ENCODE measurements around the gene COL6A1.

Gene COL6A1

GRCh38 chr21:45937721-45938452, 43.7 kb upstream of the COL6A1 start:
- H3K27me3 ChIP-seq (ENCODE audit: control insufficient read depth, low read length): no peaks in the 10 kb centered on the region
- no peak for TF ChIP-seq CTCF (IDR thresholded peaks at IDR 0.05; ENCODE audit: low read depth, low read length, poor library complexity, severe bottlenecking)
- TF ChIP-seq EZH2phosphoT487 (IDR thresholded peaks at IDR 0.05; ENCODE audit: borderline replicate concordance, low read length): no peak
- no peak overlapping the region for H3K27ac ChIP-seq (ENCODE audit: low read depth, low read length)
- no peaks in the 10 kb centered on the region for H3K9me2 ChIP-seq (replicated peaks; ENCODE audit: control insufficient read depth, low read length)
- no peaks in the 10 kb centered on the region for H3K79me2 ChIP-seq (ENCODE audit: control insufficient read depth, low read length)
- no peaks in the 10 kb centered on the region for H3K36me3 ChIP-seq (ENCODE audit: control insufficient read depth, low read length)
- no peak overlapping the region for H3K4me2 ChIP-seq (ENCODE audit: low read length)
- no peaks in the 10 kb centered on the region for H3K9me3 ChIP-seq (ENCODE audit: control insufficient read depth, insufficient read depth, low read length)
- no peak overlapping the region for H3K4me3 ChIP-seq (ENCODE audit: low read length)
- no peaks in the 10 kb centered on the region for H3F3A ChIP-seq (ENCODE audit: control insufficient read depth, insufficient read depth)
- H4K20me1 ChIP-seq (ENCODE audit: control insufficient read depth, insufficient read depth, low read depth, low read length): no peaks in the 10 kb centered on the region
- H3K4me1 ChIP-seq (ENCODE audit: control insufficient read depth, low read length): no peaks in the 10 kb centered on the region

- Histone ChIP-seq H3F3A (ENCODE audit: control insufficient read depth, insufficient read depth) (no peaks in the 10 kb centered on the region), H3K4me2 (ENCODE audit: low read length) (no peak overlapping the region), H3K9me2 (replicated peaks; ENCODE audit: control insufficient read depth, low read length) (no peaks in the 10 kb centered on the region), H3K4me3 (ENCODE audit: low read length) (no peak overlapping the region), H4K20me1 (ENCODE audit: control insufficient read depth, insufficient read depth, low read depth, low read length) (no peaks in the 10 kb centered on the region), H3K9me3 (ENCODE audit: control insufficient read depth, insufficient read depth, low read length) (no peaks in the 10 kb centered on the region), H3K79me2 (ENCODE audit: control insufficient read depth, low read length) (no peaks in the 10 kb centered on the region), H3K27ac (ENCODE audit: low read depth, low read length) (no peak overlapping the region), H3K4me1 (ENCODE audit: control insufficient read depth, low read length) (no peaks in the 10 kb centered on the region), H3K27me3 (ENCODE audit: control insufficient read depth, low read length) (no peaks in the 10 kb centered on the region), H3K36me3 (ENCODE audit: control insufficient read depth, low read length) (no peaks in the 10 kb centered on the region)
- no peak for TF ChIP-seq EZH2phosphoT487 (IDR thresholded peaks at IDR 0.05; ENCODE audit: borderline replicate concordance, low read length)
Measured at GRCh38 chr21:45938453-45938755, 43.2 kb upstream of the COL6A1 start.

- Histone ChIP-seq H3K4me2 (ENCODE audit: low read length) (no peak overlapping the region), H3F3A (ENCODE audit: control insufficient read depth, insufficient read depth) (no peaks in the 10 kb centered on the region), H3K4me1 (ENCODE audit: control insufficient read depth, low read length) (no peaks in the 10 kb centered on the region), H4K20me1 (ENCODE audit: control insufficient read depth, insufficient read depth, low read depth, low read length) (no peaks in the 10 kb centered on the region), H3K9me3 (ENCODE audit: control insufficient read depth, insufficient read depth, low read length) (no peaks in the 10 kb centered on the region), H3K9me2 (replicated peaks; ENCODE audit: control insufficient read depth, low read length) (no peaks in the 10 kb centered on the region), H3K27me3 (ENCODE audit: control insufficient read depth, low read length) (no peaks in the 10 kb centered on the region), H3K79me2 (ENCODE audit: control insufficient read depth, low read length) (no peaks in the 10 kb centered on the region), H3K36me3 (ENCODE audit: control insufficient read depth, low read length) (no peaks in the 10 kb centered on the region), H3K27ac (ENCODE audit: low read depth, low read length) (no peak overlapping the region), H3K4me3 (ENCODE audit: low read length) (no peak overlapping the region)
- TF ChIP-seq CTCF (IDR thresholded peaks at IDR 0.05; ENCODE audit: low read depth, low read length, poor library complexity, severe bottlenecking) (no peak), EZH2phosphoT487 (IDR thresholded peaks at IDR 0.05; ENCODE audit: borderline replicate concordance, low read length) (no peak)
Measured at GRCh38 chr21:45938811-45939520, 42.6 kb upstream of the COL6A1 start.

GRCh38 chr21:45939521-45940045, 42.0 kb upstream of the COL6A1 start:
- Histone ChIP-seq H4K20me1 (ENCODE audit: control insufficient read depth, insufficient read depth, low read depth, low read length) (no peaks in the 10 kb centered on the region), H3K36me3 (ENCODE audit: control insufficient read depth, low read length) (no peaks in the 10 kb centered on the region), H3K9me2 (replicated peaks; ENCODE audit: control insufficient read depth, low read length) (no peaks in the 10 kb centered on the region), H3K4me2 (ENCODE audit: low read length) (no peak overlapping the region), H3K9me3 (ENCODE audit: control insufficient read depth, insufficient read depth, low read length) (no peaks in the 10 kb centered on the region), H3K27ac (ENCODE audit: low read depth, low read length) (no peak overlapping the region), H3K4me3 (ENCODE audit: low read length) (no peak overlapping the region), H3K27me3 (ENCODE audit: control insufficient read depth, low read length) (no peaks in the 10 kb centered on the region), H3K4me1 (ENCODE audit: control insufficient read depth, low read length) (no peaks in the 10 kb centered on the region), H3K79me2 (ENCODE audit: control insufficient read depth, low read length) (no peaks in the 10 kb centered on the region), H3F3A (ENCODE audit: control insufficient read depth, insufficient read depth) (no peaks in the 10 kb centered on the region)
- TF ChIP-seq EZH2phosphoT487 (IDR thresholded peaks at IDR 0.05; ENCODE audit: borderline replicate concordance, low read length) (no peak), CTCF (IDR thresholded peaks at IDR 0.05; ENCODE audit: low read depth, low read length, poor library complexity, severe bottlenecking) (no peak)

Measured in DOHH2 (cell line).